Pulmonary artery endothelial cell (primary cell): ENCODE measurements around the gene IL6. TPM values are rescaled to one million over a fixed set of nuclear protein-coding genes. Genes with fewer than 3 reads are reported as not detected.
"Not testable (repeated sequence)": the region's sequence is repeated elsewhere in the genome, so short reads cannot be mapped to it uniquely, and the experiment has no call there.

ENCODE experiments used
- DNase-seq: peaks from one replicate; pipeline ENCODE4 v3.0.0-alpha.2; 2011; ENCODE audit warnings: low read depth, low spot score
- total RNA-seq: library from RNA; depleted of rRNA; stranded (reverse); fragments of >200 nt; gene quantifications from 2 replicates; pipeline ENCODE4 v1.2.3, GENCODE V29; 2014

The IL6 gene
- total RNA-seq, 1 donor from 2014 or later, result 8.2 TPM

DNA sequence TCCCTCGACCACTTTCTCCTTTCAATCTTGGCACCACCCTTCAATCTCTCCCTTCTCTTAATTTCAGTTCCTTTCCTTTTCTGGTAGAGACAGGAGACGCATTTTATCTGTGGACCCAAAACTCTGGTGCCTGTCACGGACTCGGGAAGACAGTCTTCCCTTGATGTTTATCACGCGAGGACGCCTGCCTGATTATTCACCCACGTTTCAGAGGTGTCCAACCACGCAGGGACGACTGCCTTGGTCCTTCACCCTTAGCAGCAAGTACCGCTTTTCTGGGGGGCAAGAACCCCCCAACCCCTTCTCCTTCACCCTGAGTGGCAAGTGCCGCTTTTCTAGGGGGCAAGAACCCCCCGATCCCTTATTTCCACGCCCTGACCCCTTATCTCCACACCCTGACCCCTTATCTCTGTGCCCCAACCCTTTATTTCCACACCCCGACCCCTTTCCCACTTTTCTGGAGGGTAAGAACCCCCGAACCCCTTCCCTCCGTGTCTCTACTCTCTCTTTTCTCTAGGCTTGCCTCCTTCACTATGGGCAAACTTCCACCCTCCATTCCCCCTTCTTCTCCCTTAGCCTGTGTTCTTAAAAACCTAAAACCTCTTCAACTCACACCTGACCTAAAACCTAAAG is 22.9 kb upstream of the IL6 start:
- DNase-seq, result not testable (repeated sequence)

DNA sequence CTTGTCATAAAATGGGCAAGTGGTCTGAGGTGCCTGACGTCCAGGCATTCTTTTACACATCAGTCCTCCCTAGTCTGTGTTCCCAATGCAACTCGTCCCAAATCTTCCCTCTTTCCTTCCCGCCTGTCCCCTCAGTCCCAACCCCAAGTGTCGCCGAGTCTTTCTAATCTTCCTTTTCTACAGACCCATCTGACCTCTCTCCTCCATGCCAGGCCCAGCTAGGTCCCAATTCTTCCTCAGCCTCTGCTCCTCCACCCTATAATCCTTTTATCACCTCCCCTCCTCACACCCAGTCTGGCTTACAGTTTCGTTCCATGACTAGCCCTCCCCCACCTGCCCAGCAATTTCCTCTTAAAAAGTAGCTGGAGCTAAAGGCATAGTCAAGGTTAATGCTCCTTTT is 22.3 kb upstream of the IL6 start:
- DNase-seq, result not testable (repeated sequence)

DNA sequence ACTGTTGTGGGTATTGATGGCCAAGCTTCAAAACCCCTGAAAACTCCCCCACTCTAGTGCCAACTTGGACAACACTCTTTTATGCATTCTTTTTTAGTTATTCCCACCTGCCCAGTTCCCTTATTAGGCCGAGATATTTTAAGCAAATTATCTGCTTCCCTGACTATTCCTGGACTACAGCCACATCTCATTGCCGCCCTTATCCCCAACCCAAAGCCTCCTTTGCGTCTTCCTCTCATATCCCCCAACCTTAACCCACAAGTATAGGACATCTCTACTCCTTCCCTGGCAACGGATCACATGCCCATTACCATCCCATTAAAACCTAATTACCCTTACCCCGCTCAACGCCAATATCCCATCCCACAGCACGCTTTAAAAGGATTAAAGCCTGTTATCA is 21.1 kb upstream of the IL6 start:
- not testable (repeated sequence) for DNase-seq

DNA sequence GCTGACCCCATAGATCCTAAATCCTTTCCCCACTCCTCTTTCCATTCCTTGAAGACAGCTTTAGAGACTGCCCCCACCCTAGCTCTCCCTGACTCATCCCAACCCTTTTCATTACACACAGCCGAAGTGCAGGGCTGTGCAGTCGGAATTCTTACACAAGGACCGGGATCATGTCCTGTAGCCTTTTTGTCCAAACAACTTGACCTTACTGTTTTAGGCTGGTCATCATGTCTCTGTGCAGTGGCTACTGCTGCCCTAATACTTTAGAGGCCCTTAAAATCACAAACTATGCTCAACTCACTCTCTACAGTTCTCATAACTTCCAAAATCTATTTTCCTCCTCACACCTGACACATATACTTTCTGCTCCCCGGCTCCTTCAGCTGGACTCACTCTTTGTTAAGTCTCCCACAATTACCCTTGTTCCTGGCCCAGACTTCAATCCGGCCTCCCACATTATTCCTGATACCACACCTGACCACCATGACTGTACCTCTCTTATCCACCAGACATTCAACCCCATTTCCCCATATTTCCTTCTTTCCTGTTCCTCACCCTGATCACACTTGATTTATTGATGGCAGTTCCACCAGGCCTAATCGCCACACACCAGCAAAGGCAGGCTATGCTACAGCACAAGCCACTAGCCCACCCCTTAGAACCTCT is 19.8 kb upstream of the IL6 start:
- not testable (repeated sequence) for DNase-seq

DNA sequence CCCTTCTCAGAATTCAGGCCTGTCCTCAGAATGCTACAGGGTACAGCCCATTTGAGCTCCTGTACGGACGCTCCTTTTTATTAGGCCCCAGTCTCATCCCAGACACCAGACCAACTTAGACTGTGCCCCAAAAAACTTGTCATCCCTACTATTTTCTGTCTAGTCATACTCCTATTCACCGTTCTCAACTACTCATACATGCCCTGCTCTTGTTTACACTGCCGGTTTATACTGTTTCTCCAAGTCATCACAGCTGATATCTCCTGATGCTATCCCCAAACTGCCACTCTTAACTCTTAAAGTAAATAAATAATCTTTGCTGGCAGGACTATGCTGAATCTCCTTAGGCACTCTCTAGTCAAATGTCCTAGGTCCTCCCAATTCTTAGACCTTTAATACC is 18.8 kb upstream of the IL6 start:
- DNase-seq, result not testable (repeated sequence)

DNA sequence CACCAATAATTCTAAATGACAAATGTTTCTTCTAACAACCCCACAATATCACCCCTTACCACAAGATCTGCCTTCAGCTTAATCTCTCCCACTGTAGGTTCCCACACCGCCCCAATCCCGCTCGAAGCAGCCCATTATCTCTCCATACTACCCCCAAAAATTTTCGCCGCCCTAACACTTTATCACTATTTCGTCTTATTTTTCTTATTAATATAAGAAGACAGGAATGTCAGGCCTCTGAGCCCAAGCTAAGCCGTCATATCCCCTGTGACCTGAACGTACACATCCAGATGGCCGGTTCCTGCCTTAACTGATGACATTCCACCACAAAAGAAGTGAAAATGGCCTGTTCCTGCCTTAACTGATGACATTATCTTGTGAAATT is 18.3 kb upstream of the IL6 start:
- not testable (repeated sequence) for DNase-seq

DNA sequence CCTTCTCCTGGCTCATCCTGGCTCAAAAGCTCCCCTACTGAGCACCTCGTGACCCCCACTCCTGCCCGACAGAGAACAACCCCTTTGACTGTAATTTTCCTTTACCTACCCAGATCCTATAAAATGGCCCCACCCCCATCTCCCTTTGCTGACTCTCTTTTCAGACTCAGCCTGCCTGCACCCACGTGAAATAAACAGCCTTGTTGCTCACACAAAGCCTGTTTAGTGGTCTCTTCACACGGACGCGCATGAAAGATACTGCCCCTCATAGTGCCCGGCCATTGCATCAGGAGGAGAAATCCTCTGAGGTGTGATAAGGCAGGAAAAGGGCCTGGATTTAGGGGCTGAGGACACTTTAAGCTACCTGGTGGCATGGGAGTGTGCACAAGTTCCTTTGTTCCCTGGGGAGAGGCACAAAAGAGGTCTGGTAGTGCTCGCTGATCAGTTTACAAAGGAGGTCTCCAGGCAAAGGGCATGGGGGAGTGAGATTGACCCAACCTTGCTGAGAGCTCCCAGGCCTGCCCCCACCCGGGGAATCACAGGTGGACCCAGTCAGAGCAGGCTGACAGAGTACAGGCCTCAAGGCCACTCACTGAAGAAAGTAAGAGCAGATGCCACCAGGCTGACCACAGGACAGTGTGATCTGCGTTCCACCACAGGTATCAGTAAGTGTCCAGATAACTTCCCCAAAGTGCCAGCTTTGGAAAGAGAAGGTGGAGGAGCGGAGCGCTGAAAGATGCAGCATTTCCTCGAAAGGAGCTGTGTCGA is 17.8 kb upstream of the IL6 start:
- DNase-seq, result not testable (repeated sequence)

DNA sequence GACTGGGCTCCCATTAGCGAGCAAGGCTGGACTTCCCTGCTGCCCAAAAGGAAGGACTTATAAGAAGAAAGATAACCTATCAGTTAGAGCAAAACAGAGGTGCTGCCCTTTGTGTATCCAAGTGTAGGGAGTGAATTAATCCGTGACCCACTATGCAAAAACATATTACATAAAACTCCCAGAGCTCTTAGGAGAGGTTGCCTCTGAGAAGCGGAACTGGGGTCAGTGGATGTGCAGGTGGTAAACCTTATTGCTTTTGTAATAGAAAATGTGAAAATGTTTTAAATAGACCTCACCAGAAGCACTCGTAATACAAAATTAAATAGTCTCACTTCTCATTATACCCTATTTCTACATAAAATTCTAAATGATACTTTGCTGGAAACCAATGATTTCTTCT is 17.1 kb upstream of the IL6 start:
- no peak for DNase-seq

DNA sequence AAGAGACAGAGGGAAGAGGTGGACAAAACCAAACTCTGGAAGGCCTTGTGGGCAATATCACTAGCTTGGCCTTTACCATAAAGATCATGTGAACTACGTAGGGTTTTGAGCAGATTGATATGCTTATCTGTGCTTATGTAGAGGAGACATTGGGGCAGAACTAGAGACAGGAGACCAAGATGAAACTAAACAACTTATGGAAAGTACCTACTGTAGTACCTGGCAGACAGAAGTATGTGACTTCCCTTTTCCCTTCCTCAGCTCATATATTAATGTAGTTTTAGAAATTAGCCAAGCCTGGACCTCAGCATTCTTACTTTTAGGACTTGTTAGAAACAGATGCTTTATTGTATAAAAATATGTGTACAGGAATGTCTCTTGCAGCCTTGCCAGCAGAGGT is 14.0 kb upstream of the IL6 start:
- DNase-seq, result no peak

DNA sequence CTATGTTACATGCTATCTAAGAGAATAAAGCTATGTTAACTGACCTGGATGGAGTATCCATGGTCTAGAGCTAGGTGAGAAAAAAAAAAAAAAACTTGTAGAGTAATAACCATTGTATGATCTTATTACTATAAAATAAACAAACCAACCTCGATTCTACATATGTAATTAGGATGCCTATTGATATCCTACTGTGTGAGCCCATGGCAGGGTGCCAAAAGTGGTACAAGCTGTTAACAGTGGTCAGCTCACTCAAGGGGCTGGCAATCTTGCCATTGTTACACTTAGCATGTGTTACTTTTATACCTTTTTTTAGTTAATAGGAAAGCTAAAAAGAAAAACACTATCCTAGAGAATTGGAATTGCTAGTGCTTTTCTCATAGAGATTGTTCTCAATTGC is 13.5 kb upstream of the IL6 start:
- DNase-seq, result no peak

DNA sequence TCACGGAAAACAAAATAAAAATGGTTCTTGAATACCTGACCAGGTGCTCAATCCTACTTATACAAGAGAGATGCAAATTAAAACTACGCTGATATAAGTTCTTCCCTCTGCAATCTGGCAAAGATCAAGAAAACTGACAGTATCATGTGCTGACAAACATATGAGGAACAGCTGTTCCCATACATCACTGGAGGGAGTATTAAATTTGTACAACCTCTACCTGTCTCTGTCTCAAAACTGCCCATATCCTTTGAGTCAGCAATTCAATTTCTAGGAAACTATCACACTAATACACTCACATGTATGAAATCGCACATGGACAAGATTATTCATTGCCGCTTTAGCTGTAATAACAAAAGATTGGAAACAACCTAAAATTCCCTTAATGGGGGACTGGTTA is 11.0 kb upstream of the IL6 start:
- DNase-seq, result no peak

DNA sequence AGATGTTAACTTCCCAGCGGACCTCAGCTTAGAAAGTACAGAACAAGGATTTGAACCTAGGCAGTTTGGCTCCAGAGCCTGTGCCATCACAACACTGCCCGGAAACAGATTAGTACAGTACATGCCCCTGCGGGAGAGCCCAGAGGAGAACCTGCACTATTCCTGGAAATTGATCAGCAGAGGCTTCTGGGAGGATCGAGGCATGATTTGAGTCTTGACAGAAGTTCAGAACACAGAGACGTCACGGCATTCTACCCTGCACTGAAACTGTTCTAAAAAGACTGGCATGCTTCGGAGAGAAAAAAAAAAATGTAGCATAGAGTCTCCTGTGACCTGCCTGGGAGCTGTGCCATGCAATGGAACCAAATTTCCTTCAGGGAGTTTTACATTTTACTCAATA is 9.2 kb upstream of the IL6 start:
- DNase-seq, result no peak

DNA sequence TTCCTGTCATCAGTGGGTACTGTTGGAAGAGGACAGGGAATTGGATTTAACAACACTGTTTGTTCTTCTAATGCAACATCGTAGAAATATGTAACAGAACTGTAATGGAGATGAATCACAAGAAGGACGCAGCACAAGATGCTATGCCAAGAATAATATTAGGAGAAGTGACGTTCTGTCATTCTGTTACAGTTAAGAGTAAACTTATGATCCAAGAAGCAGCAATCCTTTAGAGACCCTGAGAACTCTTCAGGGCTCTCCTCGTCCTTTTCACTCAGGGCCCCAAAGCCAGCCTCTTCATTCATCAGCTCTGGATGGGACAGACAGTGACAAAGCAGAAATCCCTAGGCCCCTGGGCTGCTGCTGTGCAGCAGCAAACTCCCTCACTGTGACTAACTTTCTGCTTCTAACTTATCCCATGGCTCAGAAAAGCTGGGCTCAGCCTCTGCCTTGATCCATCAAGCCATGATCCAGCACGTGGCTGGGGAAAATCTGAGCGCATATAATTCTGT is 8.7 kb upstream of the IL6 start:
- peak; percentile 69 for DNase-seq

DNA sequence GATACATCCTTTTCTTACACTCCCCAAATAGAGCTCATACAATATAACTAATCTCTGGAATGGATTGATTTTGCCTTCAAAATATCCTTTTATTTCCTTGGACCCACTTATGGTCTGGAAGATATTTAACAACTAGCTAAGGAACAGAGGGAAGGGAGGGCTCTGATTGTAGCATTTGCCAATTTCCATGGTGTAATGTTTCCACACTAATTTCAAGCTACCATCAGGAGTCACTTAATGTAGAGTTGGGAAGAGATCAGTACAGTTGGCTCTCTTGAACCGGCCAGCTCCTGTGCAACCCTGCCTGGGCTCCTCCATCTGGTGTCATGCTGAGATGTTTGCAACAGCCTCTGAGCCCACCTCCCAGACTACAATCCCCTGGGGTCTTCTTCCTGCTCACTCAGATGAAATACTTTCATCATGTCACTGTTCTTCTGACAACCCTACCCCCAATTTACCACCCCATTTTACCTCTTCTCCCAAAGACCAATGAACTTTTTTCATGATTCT is 8.0 kb upstream of the IL6 start:
- DNase-seq, result no peak

DNA sequence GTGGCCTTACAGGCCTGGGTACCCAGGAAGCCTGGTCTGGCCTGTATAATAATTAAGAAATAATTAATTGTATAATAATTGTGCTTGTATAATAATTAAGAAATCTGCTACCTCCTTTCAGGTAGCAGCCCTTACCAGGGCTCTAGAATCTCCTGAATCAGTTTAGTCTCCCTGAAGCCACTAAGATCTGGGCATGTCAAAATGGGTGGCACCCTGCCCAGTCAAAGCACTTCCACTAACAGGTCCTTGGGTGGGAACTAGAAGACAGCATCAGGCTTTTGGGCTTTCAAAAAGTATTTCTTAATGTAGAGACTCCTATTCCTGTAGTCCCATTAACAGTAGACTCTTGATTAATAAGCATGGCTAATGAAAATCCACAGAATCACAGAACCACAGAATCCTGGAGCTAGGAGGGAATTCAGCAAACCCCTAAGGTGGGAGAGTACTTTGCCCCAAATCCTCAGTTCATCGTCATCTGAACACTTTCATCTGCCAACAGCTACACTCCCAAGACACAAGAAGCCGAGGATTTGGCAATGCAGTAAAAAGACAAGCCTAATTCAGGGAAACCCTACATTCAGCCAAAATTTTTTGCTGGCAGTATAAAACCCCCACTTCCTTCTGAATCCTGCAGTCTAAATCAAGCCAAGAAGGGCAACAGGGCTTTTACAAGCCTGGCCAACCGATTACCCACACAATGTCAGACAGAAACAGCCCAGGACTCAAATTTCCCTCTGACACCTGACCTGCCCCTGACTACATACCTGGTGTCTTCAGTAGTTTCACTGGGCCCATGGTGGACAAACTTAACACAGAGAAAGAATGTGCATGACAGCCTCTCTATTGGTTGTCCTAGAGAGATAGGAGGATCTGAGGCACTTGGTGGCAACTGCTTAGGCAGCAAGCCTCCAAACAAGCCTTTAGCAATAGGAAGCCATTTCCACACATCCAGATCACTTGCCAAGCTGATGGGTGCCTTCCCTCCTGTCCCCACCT is 5.9 kb upstream of the IL6 start:
- no peak for DNase-seq

DNA sequence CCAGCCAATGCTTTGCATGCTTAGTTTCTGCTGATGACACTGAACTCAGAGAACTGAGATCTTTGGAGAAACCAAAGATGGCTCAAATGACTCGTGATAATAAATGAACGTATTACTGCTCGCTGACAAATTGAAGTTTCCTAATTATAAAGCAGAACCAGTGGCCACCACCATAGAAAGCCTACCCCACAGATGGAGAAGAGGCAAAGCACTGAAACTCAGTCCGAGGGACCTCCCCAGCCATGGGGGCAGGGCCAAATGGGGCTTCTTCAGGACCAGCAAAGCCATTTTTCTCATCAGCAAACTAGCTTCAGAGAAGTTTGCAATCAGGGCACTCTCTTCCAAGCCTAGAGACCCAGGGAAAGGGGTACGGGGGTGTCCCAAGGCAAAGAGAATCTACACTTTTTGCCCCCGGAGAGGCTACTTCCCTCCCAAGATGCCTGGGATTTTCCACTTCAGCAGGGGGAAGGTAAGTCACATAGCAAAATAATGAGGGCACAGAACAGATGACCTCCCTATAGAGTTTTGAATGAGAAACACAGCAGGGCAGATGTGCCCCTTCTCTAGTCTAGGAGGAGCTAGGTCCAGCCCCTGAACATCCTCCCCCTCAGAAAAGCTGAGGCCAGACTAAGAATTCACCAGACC is 4.3 kb upstream of the IL6 start:
- DNase-seq, result no peak

DNA sequence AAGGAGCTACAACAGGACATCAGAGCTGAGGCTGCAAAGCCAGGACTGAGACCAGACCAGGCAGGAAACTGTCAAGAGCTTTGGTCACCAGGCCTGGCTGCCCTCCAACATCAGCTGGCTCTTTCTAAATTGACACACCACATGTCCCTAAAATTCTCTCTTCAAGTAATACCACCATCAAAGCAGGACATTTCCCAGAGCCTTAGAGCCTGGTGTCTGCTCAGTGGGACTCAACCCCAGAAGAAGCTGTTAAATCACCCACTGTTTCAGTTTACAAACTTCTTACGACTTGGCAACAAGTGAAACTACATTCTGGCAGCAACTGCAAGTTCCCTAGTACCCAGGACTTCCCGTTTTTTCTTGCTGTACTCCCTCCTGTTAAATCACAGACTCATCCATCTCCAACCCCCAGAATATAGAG is 3.8 kb upstream of the IL6 start:
- DNase-seq, result no peak

DNA sequence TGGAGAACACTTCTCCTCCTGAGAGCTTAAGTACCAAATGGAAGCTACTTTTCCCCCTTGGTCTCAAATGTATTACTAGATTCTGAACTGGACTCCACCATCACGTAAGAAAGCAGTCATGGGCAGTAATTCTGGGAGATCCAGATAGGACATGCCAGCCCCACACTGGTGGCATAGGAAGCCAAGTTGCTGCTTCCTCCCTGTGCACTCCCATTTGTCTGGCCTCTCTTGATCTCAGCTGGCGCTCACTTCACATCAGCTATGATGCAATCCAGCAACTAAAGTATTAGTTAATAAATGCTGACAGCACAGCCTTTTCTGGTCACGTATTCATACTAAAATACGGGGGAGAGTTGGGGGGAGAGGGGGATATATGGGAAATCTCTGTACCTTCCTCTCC is 3.4 kb upstream of the IL6 start:
- no peak for DNase-seq

DNA sequence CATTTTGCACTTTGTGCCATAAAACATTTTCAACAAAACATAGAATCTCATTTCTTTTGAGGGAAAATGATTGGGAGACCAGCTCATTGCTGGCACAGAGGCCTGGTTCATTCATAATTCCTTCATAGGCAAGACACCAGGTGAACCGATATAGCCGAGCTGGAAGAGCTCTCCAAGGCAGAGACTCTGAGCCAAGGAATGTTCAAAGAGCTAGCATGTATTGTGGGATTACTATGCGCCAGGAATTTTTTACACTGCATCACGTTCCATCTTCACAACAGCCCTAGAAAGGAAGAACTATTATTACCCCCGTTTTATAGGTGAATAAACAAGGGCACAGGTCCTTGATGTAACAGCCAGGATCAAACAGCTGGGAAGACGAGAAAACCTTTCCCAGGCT is 2.1 kb upstream of the IL6 start:
- DNase-seq, result no peak

DNA sequence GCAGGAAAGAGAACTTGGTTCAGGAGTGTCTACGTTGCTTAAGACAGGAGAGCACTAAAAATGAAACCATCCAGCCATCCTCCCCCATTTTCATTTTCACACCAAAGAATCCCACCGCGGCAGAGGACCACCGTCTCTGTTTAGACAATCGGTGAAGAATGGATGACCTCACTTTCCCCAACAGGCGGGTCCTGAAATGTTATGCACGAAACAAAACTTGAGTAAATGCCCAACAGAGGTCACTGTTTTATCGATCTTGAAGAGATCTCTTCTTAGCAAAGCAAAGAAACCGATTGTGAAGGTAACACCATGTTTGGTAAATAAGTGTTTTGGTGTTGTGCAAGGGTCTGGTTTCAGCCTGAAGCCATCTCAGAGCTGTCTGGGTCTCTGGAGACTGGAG is 1.4 kb upstream of the IL6 start:
- no peak for DNase-seq
